ENCODE measurements around the gene CALD1.

- TF ChIP-seq ZC3H10 (CRISPR knock-in tag; IDR thresholded peaks at IDR 0.05) (no peak), ZFP30 (CRISPR knock-in tag; IDR thresholded peaks at IDR 0.05) (no peak), ZFP3 (CRISPR knock-in tag; IDR thresholded peaks at IDR 0.05) (no peak), ARNTL (CRISPR knock-in tag; IDR thresholded peaks at IDR 0.05; ENCODE audit: borderline replicate concordance, low read depth) (no peak)
Measured at GRCh38 chr7:134897936-134898335, 118.5 kb downstream of the CALD1 start.

All from SK-N-SH treated with all-trans-retinoic acid at 6 μM for 48 hours (cell line).